ENCODE measurements around the gene ACER1.

ACER1 gene

DNA sequence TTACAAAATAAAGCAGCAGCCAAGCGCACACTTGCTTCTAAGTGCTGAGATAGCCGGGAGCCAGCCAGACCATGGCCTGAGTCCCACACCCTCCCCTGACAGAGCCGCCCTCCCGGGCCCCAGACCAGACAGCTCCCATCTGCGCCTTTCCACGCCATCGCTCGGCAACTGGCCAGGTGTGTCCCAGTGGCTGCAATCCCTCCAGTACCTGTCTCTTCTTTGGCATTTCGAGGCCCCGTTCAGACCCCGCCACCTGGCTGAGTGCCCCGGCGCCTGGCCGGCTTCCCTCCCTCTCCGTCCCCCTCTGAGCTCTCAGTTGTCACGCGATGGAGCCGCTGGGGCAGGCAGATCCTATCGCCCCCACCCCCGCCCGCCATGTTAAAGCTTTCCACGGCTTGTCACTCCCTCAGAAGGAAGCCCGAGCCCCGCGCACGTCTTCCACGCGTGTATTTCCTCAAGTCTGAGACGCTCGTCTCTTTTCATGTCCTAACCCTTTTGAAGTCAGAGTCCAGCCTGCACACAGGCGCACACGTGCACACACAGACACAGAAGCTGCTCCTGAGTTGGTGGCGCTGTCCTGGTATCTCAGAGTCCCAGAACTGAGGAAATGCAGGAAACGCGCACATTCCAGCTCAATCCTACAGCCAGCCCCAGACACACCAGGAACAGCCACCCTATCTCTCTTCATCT is 61.5 kb downstream of the ACER1 start:
- H3K27ac ChIP-seq (ENCODE audit: low read length) = no peak overlapping the region
- no peaks in the 10 kb centered on the region for H3K27me3 ChIP-seq (ENCODE audit: insufficient read depth, low read length, poor library complexity)
- DNase-seq (no peak), ATAC-seq (ENCODE audit: insufficient read depth, low read depth) (no peak; the same call in 2 of the 3 replicates)
- peaks cover 66% of the 10 kb centered on the region for H3K36me3 ChIP-seq (ENCODE audit: insufficient read depth, low read length)
- no peak overlapping the region for H3K4me2 ChIP-seq (ENCODE audit: insufficient read depth, low read length)
- no peak overlapping the region for H3K4me3 ChIP-seq (ENCODE audit: low read depth in 1 of 2, low read length in 2 of 2)
- H3K9me3 ChIP-seq (ENCODE audit: insufficient read depth, low read length, severe bottlenecking) = no peaks in the 10 kb centered on the region
- peaks cover 100% of the 10 kb centered on the region for H3K79me2 ChIP-seq (ENCODE audit: insufficient read depth, low read length)
- H3K4me1 ChIP-seq (ENCODE audit: insufficient read depth, low read length) = peaks cover 16% of the 10 kb centered on the region
- TF ChIP-seq CTCF (IDR thresholded peaks at IDR 0.05; ENCODE audit: borderline replicate concordance, extremely low read depth, low read length, poor library complexity, severe bottlenecking) = no peak
- no peak for TF ChIP-seq EZH2 (IDR thresholded peaks at IDR 0.05; ENCODE audit: borderline replicate concordance, low read depth, low read length, severe bottlenecking)
- no peak overlapping the region for H3K9ac ChIP-seq (ENCODE audit: low read depth, low read length)
- H4K20me1 ChIP-seq (ENCODE audit: insufficient read depth, low read length) = peaks cover 95% of the 10 kb centered on the region
- H2AFZ ChIP-seq (ENCODE audit: low read depth, low read length) = no peak overlapping the region

GRCh38 chr19:6271251-6271650 is 62.2 kb downstream of the ACER1 start:
- no peak overlapping the region for H2AFZ ChIP-seq (ENCODE audit: low read depth, low read length)
- TF ChIP-seq CTCF (IDR thresholded peaks at IDR 0.05; ENCODE audit: borderline replicate concordance, extremely low read depth, low read length, poor library complexity, severe bottlenecking) (peak; percentile 6), EZH2 (IDR thresholded peaks at IDR 0.05; ENCODE audit: borderline replicate concordance, low read depth, low read length, severe bottlenecking) (no peak)
- H3K9me3 ChIP-seq (ENCODE audit: insufficient read depth, low read length, severe bottlenecking) = no peaks in the 10 kb centered on the region
- H3K27ac ChIP-seq (ENCODE audit: low read length) = no peak overlapping the region
- no peak overlapping the region for H3K4me2 ChIP-seq (ENCODE audit: insufficient read depth, low read length)
- ATAC-seq (ENCODE audit: insufficient read depth, low read depth) (no peak), DNase-seq (no peak)
- H3K36me3 ChIP-seq (ENCODE audit: insufficient read depth, low read length) = peaks cover 63% of the 10 kb centered on the region
- H3K79me2 ChIP-seq (ENCODE audit: insufficient read depth, low read length) = peaks cover 99% of the 10 kb centered on the region
- no peak overlapping the region for H3K9ac ChIP-seq (ENCODE audit: low read depth, low read length)
- H3K27me3 ChIP-seq (ENCODE audit: insufficient read depth, low read length, poor library complexity) = no peaks in the 10 kb centered on the region
- H3K4me3 ChIP-seq (ENCODE audit: low read depth in 1 of 2, low read length in 2 of 2) = no peak overlapping the region
- H3K4me1 ChIP-seq (ENCODE audit: insufficient read depth, low read length) = peaks cover 10% of the 10 kb centered on the region; the same call in 1 of the 2 replicates
- peaks cover 89% of the 10 kb centered on the region for H4K20me1 ChIP-seq (ENCODE audit: insufficient read depth, low read length)

GRCh38 chr19:6270822-6271221 is 62.6 kb downstream of the ACER1 start:
- peaks cover 99% of the 10 kb centered on the region for H3K79me2 ChIP-seq (ENCODE audit: insufficient read depth, low read length)
- peaks cover 85% of the 10 kb centered on the region for H4K20me1 ChIP-seq (ENCODE audit: insufficient read depth, low read length)
- H3K27me3 ChIP-seq (ENCODE audit: insufficient read depth, low read length, poor library complexity) = no peaks in the 10 kb centered on the region
- H3K27ac ChIP-seq (ENCODE audit: low read length) = no peak overlapping the region
- no peak overlapping the region for H3K4me2 ChIP-seq (ENCODE audit: insufficient read depth, low read length)
- no peak overlapping the region for H3K4me3 ChIP-seq (ENCODE audit: low read depth in 1 of 2, low read length in 2 of 2)
- TF ChIP-seq EZH2 (IDR thresholded peaks at IDR 0.05; ENCODE audit: borderline replicate concordance, low read depth, low read length, severe bottlenecking) (no peak), CTCF (IDR thresholded peaks at IDR 0.05; ENCODE audit: borderline replicate concordance, extremely low read depth, low read length, poor library complexity, severe bottlenecking) (no peak)
- H3K9ac ChIP-seq (ENCODE audit: low read depth, low read length) = no peak overlapping the region
- peaks cover 59% of the 10 kb centered on the region for H3K36me3 ChIP-seq (ENCODE audit: insufficient read depth, low read length)
- DNase-seq (no peak), ATAC-seq (ENCODE audit: insufficient read depth, low read depth) (no peak)
- H3K9me3 ChIP-seq (ENCODE audit: insufficient read depth, low read length, severe bottlenecking) = no peaks in the 10 kb centered on the region
- peaks cover 7% of the 10 kb centered on the region; the same call in 1 of the 2 replicates for H3K4me1 ChIP-seq (ENCODE audit: insufficient read depth, low read length)
- no peak overlapping the region for H2AFZ ChIP-seq (ENCODE audit: low read depth, low read length)

All from DND-41 (cell line).